Stimulated activated naive CD4-positive, alpha-beta T cell treated with Interleukin-2 at 50 U/mL for 16 hours (primary cell): Measurements from ENCODE around the gene PPFIA3.
"Not testable (repeated sequence)": the region's sequence is repeated elsewhere in the genome, so short reads cannot be mapped to it uniquely, and the experiment has no call there.

Experiments
- DNase-seq: peaks from one replicate; lab custom pipeline; 2025; lab: John Stamatoyannopoulos, UW

PPFIA3 gene

DNA sequence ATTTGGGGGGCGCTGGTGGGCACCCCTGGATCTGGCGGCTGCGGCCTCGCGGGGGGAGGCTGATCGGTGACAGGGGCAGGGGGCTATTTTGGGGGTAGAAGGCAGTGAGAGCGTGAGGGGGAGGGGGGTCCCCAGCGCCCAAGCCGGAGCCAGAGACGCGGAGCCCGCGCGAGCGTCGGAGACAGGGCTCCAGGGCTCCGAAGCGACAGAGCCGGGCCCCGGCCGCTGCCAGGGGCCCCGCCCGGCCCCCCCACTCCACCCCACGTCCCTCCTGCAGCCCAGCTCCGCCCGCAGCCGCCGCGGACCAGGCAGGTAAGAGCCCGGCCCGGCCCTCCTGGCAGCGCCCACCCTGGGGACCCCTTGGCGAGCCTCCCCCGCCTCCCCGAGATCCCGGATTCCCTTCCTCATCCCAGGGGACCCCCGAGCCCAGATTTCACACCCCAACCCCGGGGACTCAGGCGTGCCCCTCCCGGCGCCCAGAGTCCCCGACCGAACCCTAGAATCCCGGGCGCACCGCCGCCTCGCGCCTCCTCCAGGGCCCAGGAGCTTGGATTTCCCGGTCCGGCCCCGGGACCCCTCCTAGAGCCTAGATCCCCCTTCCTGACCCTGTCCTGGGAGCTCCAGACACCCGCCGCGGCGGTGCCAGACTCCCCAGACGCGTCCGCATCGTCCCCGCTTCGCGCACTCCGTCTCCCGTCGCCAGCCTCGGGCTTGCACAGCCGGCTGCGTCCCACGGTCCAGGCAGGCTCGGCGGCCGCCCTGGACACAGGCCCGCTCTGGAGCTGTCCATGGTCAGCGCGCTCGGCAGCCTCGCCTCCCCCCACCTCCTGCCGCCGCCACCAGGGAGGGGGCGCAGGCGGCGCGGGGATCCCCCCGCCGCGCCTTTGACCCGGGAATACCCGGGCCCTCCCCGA lies at the start of gene PPFIA3:
TSS of gene PPFIA3 (plus strand) at position 134 of the 914 bp plus-strand sequence. CDS start 8,330 bp downstream, outside the sequence.
- no peak for DNase-seq

DNA sequence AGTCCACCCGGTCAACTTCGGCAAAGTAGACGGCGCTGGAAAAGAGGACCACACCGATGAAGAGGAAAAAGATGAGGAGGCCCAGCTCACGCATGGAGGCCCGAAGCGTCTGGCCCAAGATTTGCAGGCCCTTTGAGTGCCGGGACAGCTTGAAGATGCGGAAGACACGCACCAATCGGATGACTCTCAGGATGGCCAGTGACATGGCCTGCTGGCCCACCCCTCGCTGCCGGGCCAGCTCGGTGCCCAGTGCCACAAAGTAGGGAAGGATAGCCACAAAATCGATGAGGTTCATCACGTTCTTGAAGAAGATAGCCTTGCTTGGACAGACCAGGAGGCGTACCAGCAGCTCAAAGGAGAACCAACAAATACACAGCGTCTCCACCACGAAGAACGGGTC lies 48.9 kb upstream of the PPFIA3 start:
- no peak for DNase-seq

- DNase-seq: no peak
These were observed 47.3 kb upstream of the PPFIA3 start for GRCh38 chr19:49071860-49072547.

DNA sequence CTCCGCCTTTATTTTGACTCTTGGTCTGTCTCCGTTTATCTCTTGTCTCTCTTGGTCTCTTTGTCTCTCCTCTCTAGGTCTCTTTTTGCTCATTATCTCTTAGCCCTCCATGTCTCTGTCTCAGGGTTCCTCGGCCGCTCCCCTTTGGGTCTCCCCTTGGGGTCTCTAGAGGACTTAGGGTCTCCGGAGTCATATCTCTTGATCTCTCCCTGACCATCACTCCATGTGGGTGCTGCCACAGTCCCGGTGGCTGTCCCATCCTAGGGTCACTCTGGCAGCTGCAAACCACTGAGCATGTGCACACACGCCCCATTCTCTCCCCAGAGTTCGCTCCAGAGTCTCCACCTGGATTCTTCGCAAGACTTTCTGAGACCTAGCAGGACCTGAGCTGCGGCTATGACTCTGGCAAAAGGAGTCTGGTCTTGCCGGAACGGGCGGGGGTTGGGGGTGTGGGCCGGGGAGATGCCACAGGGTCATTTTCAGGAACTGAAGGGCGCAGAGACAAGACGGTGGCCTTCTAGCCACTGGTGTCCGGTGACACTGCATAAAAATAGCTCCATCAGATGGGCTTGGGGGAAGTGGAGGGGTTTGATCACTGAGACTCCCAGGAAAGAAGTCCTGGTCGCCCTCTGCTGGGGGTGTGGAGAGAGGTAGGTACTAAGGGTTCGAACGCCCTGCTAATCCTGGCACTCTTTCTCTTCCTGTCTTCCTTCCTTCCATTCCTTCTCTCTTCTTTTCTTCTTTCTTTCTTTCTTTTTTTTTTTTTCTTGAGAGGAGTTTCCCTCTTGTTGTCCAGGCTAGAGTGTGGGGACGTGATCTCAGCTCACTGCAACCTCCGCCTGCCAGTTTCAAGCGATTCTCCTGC lies 45.6 kb upstream of the PPFIA3 start:
- DNase-seq: no peak

GRCh38 chr19:49074869-49075268 lies 44.5 kb upstream of the PPFIA3 start:
- DNase-seq: not testable (repeated sequence)

GRCh38 chr19:49080392-49080791 lies 39.0 kb upstream of the PPFIA3 start:
- no peak for DNase-seq

- no peak for DNase-seq
These were observed 38.1 kb upstream of the PPFIA3 start for GRCh38 chr19:49081273-49081672.

GRCh38 chr19:49084206-49085019 lies 34.9 kb upstream of the PPFIA3 start:
- no peak for DNase-seq

DNA sequence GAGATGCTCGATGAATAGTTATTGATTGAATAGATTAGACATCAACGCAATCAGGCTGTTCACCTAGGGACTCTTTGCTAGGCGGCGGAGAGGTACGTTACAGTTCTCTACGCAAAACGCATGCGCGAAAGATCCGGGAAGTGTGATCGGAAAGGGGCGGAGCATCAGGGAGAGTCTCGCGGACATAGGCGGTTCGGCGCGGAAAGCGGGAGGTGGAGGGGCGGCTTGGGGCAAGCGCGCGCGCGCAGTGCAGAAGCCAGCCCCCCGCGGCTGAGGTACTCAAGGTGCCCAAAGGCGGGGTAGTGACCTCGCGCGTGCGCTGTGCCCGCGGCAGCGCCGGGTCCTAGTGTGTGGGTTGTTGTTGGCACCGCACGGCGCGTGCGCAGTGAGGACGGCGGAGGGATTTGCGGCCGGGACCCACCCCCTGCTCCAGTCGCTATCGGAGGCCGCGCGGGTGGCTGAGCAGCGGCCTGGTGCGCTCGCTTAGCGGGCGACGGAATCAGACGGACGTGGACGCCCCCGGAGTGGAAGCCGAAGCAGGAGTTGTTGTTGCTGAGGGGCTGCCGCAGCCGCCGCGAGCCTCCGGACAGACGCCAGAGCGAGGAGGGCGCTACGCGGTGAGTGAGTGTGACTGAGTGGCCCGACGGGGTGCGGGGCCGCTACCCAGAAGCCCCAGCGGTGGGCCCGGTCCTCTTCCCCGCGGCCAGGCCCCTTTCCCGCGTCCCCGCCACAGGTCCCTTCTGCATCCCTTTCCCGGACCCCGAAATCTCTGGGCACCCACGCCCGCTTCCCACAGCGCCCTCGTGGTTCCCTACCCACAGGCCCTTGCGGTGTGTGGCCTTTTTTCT lies 34.1 kb upstream of the PPFIA3 start, which contains the start of gene SNRNP70:
TSS of gene SNRNP70 (plus strand) at position 432 of the 848 bp plus-strand sequence. CDS start 964 bp downstream, outside the sequence.
- DNase-seq: peak; percentile 96

GRCh38 chr19:49085868-49086232 lies 33.5 kb upstream of the PPFIA3 start:
- no peak for DNase-seq

GRCh38 chr19:49086296-49086695 lies 33.0 kb upstream of the PPFIA3 start:
- DNase-seq: no peak

- no peak for DNase-seq
These were observed 27.8 kb upstream of the PPFIA3 start for GRCh38 chr19:49091391-49092038.

DNA sequence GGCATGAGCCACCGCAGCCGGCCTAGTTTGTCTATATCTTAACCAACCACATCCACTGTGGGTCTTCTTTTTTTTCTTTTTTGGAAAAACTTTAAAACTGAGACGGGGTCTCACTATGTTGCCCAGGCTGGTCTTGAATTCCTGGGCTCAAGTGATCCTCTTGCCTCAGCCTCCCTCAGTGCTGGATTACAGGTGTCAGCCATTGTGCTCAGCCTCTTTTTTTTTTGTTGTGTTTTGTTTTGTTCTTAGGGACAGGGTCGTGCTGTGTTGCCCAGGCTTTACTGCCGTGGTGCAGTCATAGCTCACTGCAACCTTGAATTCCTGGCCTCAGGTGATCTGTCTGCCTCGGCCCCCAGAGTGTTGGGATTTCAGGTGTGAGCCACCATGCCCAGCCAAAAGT lies 26.7 kb upstream of the PPFIA3 start:
- no peak for DNase-seq

GRCh38 chr19:49094505-49095482 lies 24.6 kb upstream of the PPFIA3 start:
- no peak for DNase-seq

DNA sequence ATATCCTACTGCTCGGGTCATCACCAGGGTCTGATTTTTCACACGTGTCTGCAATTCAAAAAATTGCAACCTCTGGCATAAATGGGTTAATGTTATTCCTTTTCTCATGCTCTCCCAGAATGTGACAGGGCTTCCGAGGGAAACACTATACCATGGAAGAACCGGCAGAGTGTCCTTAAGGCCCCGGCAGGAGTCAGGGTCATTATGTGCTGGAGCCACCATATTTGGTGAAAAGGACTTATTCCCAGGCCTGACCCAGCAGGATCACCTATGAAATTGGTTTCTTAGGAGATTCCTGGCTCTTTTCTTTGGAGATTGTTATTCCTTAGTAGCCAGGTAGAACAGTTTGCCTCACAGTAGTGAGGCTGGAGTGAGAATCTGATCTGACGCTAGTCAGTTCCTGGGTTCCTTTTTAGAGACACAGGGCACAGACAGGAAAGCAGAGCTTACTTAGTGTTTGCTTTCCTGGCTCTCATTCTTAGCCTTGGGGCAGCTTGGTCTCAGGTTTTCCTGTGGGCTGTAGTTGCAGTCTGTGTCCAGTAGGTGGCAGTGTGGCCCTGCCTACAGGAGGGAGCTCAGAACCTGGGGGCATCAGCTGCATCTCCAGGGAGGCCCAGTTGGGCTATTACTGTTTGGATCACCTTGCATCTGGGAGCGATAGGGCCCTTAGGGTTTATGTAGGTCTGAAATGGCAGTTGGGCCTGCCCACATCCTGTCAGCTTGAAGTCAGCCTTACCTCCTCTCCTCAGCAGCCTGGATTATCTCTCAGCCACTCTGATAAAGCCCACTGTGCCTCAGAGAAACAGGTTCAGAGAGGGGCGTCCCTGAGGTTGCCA lies 21.7 kb upstream of the PPFIA3 start:
- peak; percentile 57 for DNase-seq

GRCh38 chr19:49098795-49099194 lies 20.5 kb upstream of the PPFIA3 start:
- no peak for DNase-seq

DNA sequence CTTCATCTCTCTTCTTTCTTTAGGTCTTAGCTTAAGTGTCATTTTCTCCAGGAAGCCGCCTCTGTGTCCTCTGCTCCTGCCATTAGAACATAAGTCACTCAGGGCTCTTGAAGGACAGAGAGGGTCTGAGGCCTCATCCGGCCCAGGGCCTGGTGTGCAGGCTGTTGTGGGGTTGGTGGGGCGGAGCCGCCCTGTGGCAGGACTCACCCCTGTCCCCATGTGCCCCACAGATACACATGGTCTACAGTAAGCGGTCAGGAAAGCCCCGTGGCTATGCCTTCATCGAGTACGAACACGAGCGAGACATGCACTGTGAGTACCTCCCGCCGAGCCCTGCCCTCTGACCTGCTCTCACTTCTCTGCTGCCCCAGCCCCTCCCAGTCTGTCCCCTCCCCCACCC lies 18.2 kb upstream of the PPFIA3 start:
- no peak for DNase-seq

DNA sequence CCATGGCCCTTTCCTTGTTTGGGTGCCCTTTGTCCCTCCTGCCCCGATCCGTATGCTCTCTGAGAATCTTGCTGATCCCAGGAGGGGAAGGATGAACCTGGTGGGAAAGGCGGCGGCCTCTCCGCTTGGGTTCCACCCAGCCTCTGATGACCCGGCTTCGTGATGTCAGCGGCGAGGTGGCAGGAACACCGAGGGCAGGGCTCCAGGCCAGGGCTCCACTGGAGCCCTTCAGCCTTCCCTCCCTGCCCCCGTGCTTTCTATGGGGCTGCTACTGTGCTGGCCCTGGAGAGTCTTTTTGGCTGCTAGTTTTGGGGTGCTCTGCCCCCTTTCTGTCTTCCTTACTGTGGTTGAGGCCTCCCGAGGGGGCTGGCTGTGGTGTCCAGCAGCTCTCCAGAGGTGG lies 17.0 kb upstream of the PPFIA3 start:
- no peak for DNase-seq
